GM23338 (cell line): ENCODE data around the gene C2CD4A. TPM values are rescaled to one million over a fixed set of nuclear protein-coding genes. Genes with fewer than 3 reads are reported as not detected.

Source experiments
- ATAC-seq: fragments of 200-7000 bp; cut with Tn5 transposase; 3 replicates; pipeline ENCODE4 v1.9.1; 2020
- DNase-seq: peaks from one replicate; pipeline ENCODE4 v3.0.0-alpha.2; 2015; ENCODE audit warnings: low spot score
- H2AFZ ChIP-seq: fragments of 200-600 bp; sonication (generic); 2 replicates; pipeline ENCODE4 v1.8.0; 2016; ENCODE audit warnings: antibody characterized with exemption, mild to moderate bottlenecking, moderate library complexity
- H3F3A ChIP-seq: fragments of 200-600 bp; sonication (generic); replicated peaks from 2 replicates; pipeline ENCODE4 v1.8.0; 2017; ENCODE audit warnings: antibody characterized with exemption, mixed run types, low read depth
- H3K27ac ChIP-seq: fragments of 200-600 bp; sonication (generic); 2 replicates; pipeline ENCODE4 v1.6.1; 2016; ENCODE audit warnings: low read depth
- H3K27me3 ChIP-seq: fragments of 200-600 bp; sonication (generic); 2 replicates; pipeline ENCODE4 v1.8.0; 2016; ENCODE audit warnings: mild to moderate bottlenecking, mixed run types, moderate library complexity; ENCODE audit not compliant: insufficient read depth
- H3K36me3 ChIP-seq: fragments of 200-600 bp; sonication (generic); 2 replicates; pipeline ENCODE4 v1.8.0; 2016; ENCODE audit warnings: mild to moderate bottlenecking; ENCODE audit not compliant: insufficient read depth
- H3K4me1 ChIP-seq: fragments of 200-600 bp; sonication (generic); 2 replicates; pipeline ENCODE4 v1.8.0; 2016; ENCODE audit warnings: mild to moderate bottlenecking, moderate library complexity; ENCODE audit not compliant: insufficient read depth
- H3K4me2 ChIP-seq: fragments of 200-600 bp; sonication (generic); 2 replicates; pipeline ENCODE4 v1.7.1; 2017; ENCODE audit warnings: mixed run types
- H3K4me3 ChIP-seq: fragments of 200-600 bp; sonication (generic); 2 replicates; pipeline ENCODE4 v1.6.1; 2016; ENCODE audit warnings: mixed run types
- H3K79me2 ChIP-seq: fragments of 200-600 bp; sonication (generic); replicated peaks from 2 replicates; pipeline ENCODE4 v1.8.0; 2017; ENCODE audit warnings: mild to moderate bottlenecking; ENCODE audit not compliant: insufficient read depth
- H3K9me2 ChIP-seq: fragments of 200-600 bp; sonication (generic); 2 replicates; pipeline ENCODE4 v1.8.0; 2017; ENCODE audit not compliant: insufficient read depth
- H4K20me1 ChIP-seq: fragments of 200-600 bp; sonication (generic); replicated peaks from 2 replicates; pipeline ENCODE4 v1.8.0; 2017; ENCODE audit warnings: mild to moderate bottlenecking; ENCODE audit not compliant: insufficient read depth
- H3K27ac Mint-ChIP-seq: 2 replicates; pipeline ENCODE4 v1.8.0; 2020; ENCODE audit warnings: inconsistent platforms, mild to moderate bottlenecking, moderate library complexity, mixed read lengths
- H3K27me3 Mint-ChIP-seq: 3 replicates; pipeline ENCODE4 v1.8.0; 2022; ENCODE audit warnings: low read depth, mild to moderate bottlenecking, moderate library complexity, mixed read lengths, inconsistent platforms; ENCODE audit not compliant: insufficient read depth, poor library complexity
- H3K36me3 Mint-ChIP-seq: 3 replicates; pipeline ENCODE4 v1.8.0; 2021; ENCODE audit warnings: low read depth, mild to moderate bottlenecking, inconsistent platforms, moderate library complexity, mixed read lengths
- H3K4me1 Mint-ChIP-seq: 3 replicates; pipeline ENCODE4 v1.8.0; 2020; ENCODE audit warnings: mild to moderate bottlenecking, inconsistent platforms, mixed read lengths
- H3K4me3 Mint-ChIP-seq: 3 replicates; pipeline ENCODE4 v1.8.0; 2021; ENCODE audit warnings: moderate library complexity, mild to moderate bottlenecking, inconsistent platforms, mixed read lengths
- H3K9me3 Mint-ChIP-seq: 3 replicates; pipeline ENCODE4 v1.8.0; 2020; ENCODE audit warnings: moderate library complexity, mild to moderate bottlenecking, inconsistent platforms, mixed read lengths
- ETS1 ChIP-seq: IDR thresholded peaks from 2 replicates; pipeline ENCODE4 v1.6.1; 2016; ENCODE audit warnings: antibody characterized with exemption
- EZH2 ChIP-seq: fragments of 200-600 bp; sonication (generic); IDR thresholded peaks from one replicate; pipeline ENCODE4 v1.8.0; 2017; ENCODE audit warnings: antibody characterized with exemption, mild to moderate bottlenecking, low read depth; ENCODE audit not compliant: unreplicated experiment
- NANOG ChIP-seq: IDR thresholded peaks from 2 replicates; pipeline ENCODE4 v1.6.1; 2016; ENCODE audit warnings: antibody characterized with exemption, borderline replicate concordance
- ZNF114 ChIP-seq: fragments of 250-450 bp; sonication (Bioruptor Pico); IDR thresholded peaks from 2 replicates; pipeline ENCODE4 v1.5.0; 2020; ENCODE audit warnings: mild to moderate bottlenecking, moderate library complexity
- ZNF462 ChIP-seq: fragments of 250-450 bp; sonication (Bioruptor Pico); IDR thresholded peaks from 2 replicates; pipeline ENCODE4 v1.5.0; 2020; ENCODE audit warnings: mild to moderate bottlenecking, moderate library complexity
- polyA plus RNA-seq: library from polyadenylated mRNA; unstranded; fragments of >200 nt; fragmentation: Nextera tagmentation; extraction: Ambion mirVana; gene quantifications from 2 replicates; pipeline ENCODE4 v1.2.1, GENCODE V29; 2016
- total RNA-seq: library from RNA; depleted of rRNA; stranded (reverse); fragments of >200 nt; shearing (Covaris generic); gene quantifications from 2 replicates; pipeline ENCODE4 v1.2.3, GENCODE V29; 2014
- TF ChIP-seq, protein P1 (sequence below), 2 experiments: fragments of 200-600 bp in 1 of 2; sonication (generic) in 1 of 2; conservative IDR thresholded peaks; 2 replicates each; pipeline versions ENCODE4 v1.5.1 to v1.6.1; 2016 to 2017; ENCODE audit warnings: antibody characterized with exemption in 2 of 2, low read depth in 2 of 2, mild to moderate bottlenecking in 2 of 2, moderate library complexity in 1 of 2

The C2CD4A gene
- total and polyA plus RNA-seq, 2 experiments from 2014 or later, result 0.07 TPM; not detected in 1

DNA sequence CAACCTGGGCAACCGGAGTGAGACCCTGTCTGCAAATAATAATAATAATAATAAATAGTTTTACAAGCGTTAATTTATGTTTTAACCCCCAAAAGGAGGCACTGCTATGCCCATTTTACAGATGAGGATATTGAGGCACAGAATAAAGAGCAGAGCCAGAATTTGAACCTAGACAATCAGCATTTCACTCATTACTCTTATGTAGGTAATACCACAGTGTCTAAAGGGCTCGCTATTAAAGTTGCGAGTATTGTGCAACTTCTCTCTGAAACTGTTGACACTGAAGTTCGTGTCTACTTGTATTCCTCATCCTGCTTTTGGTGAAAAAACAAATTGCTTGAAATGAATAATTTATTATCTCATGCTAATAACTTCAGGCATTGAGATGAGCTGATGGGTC lies 2.8 kb downstream of the C2CD4A start (continued):
- no peak for TF ChIP-seq NANOG
- TF ChIP-seq ETS1, result no peak

DNA sequence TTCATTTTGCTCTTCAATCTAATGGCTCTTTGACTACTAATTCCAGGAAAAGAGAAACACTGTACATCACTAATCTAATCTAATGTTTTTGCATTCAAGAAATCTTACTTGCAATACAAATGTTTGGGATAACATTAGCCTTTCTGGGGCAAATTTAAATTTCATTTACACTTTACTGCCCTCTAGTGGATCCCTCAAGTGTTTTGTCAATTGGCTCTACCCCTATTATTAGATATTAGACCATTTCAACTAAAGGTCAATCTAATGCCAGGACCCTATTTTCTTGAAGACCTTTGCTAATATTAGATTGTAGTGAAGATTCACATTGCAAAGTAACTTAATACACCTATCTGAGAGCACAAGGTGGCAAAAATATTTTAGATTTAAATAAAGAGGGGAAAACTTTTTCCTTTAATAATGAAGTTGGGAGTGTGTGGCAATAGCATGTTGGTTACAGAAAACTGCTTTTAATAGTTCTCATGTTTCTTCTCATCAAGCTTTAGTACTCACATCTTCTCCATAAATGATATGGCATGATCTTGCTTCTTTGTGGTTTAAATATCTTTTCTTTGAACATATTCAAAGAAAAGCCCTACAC lies 5.0 kb downstream of the C2CD4A start:
- H3K27ac Mint-ChIP-seq, result no peak overlapping the region
- ATAC-seq (no peak), DNase-seq (peak; percentile 71)
- no peak overlapping the region for H3K4me3 Mint-ChIP-seq
- H3K4me1 Mint-ChIP-seq, result peaks cover 5% of the 10 kb centered on the region
- no peaks in the 10 kb centered on the region for H3K9me2 ChIP-seq
- no peak overlapping the region for H2AFZ ChIP-seq
- peaks cover 9% of the 10 kb centered on the region; the same call in 1 of the 2 replicates for H3K4me1 ChIP-seq
- H3K27ac ChIP-seq, result no peak overlapping the region
- no peak overlapping the region for H3K4me2 ChIP-seq
- no peaks in the 10 kb centered on the region; the same call in 1 of the 2 replicates for H4K20me1 ChIP-seq
- H3K9me3 Mint-ChIP-seq, result no peaks in the 10 kb centered on the region
- H3K27me3 Mint-ChIP-seq, result peaks cover 19% of the 10 kb centered on the region
- no peaks in the 10 kb centered on the region for H3K36me3 ChIP-seq
- peaks cover 35% of the 10 kb centered on the region for H3K27me3 ChIP-seq
- H3K4me3 ChIP-seq, result no peak overlapping the region
- H3K36me3 Mint-ChIP-seq, result no peaks in the 10 kb centered on the region; the same call in 2 of the 3 replicates
- H3K79me2 ChIP-seq, result no peaks in the 10 kb centered on the region
- TF ChIP-seq, protein P1, sequence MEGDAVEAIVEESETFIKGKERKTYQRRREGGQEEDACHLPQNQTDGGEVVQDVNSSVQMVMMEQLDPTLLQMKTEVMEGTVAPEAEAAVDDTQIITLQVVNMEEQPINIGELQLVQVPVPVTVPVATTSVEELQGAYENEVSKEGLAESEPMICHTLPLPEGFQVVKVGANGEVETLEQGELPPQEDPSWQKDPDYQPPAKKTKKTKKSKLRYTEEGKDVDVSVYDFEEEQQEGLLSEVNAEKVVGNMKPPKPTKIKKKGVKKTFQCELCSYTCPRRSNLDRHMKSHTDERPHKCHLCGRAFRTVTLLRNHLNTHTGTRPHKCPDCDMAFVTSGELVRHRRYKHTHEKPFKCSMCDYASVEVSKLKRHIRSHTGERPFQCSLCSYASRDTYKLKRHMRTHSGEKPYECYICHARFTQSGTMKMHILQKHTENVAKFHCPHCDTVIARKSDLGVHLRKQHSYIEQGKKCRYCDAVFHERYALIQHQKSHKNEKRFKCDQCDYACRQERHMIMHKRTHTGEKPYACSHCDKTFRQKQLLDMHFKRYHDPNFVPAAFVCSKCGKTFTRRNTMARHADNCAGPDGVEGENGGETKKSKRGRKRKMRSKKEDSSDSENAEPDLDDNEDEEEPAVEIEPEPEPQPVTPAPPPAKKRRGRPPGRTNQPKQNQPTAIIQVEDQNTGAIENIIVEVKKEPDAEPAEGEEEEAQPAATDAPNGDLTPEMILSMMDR (conservative IDR thresholded peaks at IDR 0.05; ENCODE audit: low read depth in 2 of 2), result peak; percentile 54 to 80
- TF ChIP-seq ZNF114 (CRISPR knock-in tag), result no peak
- peaks cover 4% of the 10 kb centered on the region; the same call in 1 of the 2 replicates for H3F3A ChIP-seq

DNA sequence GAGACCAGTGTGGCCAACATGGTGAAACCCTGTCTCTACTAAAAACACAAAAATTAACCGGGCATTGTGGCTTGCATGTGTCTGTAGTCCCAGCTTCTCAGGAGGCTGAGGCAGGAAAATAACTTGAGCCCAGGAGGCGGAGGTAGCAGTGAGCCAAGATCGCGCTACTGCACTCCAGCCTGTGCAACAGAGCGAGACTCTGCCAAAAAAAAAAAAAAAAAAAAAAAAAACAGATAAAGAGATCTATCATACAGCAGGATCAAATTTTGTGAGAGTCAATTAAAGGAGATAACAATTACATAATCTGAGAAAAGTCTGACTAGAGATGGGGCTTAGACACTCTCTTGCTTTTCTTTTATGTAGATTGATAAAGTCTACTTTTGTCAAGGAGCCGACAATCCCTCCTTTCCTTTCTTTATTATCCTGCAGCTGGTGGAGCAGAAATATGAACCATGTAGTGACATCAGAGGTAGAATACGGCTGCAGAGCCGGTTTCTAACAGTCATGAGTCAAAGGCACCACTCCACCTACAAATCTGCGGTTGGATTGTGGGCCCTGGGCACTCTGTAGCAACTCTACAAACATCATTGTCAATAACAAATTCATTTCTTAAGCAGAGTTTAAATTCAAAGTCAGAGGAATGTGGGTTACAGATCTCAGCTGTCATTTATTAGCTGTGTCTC lies 9.0 kb downstream of the C2CD4A start:
- Mint-ChIP-seq H3K36me3 (no peaks in the 10 kb centered on the region), H3K4me1 (no peaks in the 10 kb centered on the region), H3K4me3 (no peak overlapping the region), H3K9me3 (no peaks in the 10 kb centered on the region), H3K27me3 (peaks cover 3% of the 10 kb centered on the region), H3K27ac (no peak overlapping the region)
- Histone ChIP-seq H3K4me1 (no peaks in the 10 kb centered on the region), H3K27ac (no peak overlapping the region), H3K27me3 (peaks cover under 1% of the 10 kb centered on the region), H3K79me2 (no peaks in the 10 kb centered on the region), H3K4me2 (no peak overlapping the region), H3F3A (no peaks in the 10 kb centered on the region), H4K20me1 (no peaks in the 10 kb centered on the region), H3K36me3 (no peaks in the 10 kb centered on the region), H2AFZ (no peak overlapping the region), H3K4me3 (no peak overlapping the region), H3K9me2 (no peaks in the 10 kb centered on the region)
- DNase-seq (no peak), ATAC-seq (no peak)
- TF ChIP-seq, protein P1 (conservative IDR thresholded peaks at IDR 0.05; ENCODE audit: low read depth in 2 of 2), result no peak
- TF ChIP-seq EZH2 (no peak), ZNF462 (CRISPR knock-in tag) (no peak)
